Spleen (tissue), 11 donors: ENCODE results near the gene BIN1. TPM values are rescaled to one million over a fixed set of nuclear protein-coding genes. Genes with fewer than 3 reads are reported as not detected.

Experiments used
- DNase-seq: peaks from one replicate; pipeline ENCODE4 v3.0.0-alpha.2; 2020
- H3K27ac ChIP-seq, 8 donors: fragments of 200-600 bp; sonication (generic) in 7 of 8; 1 replicate in 4 of 8; 2 replicates in 4 of 8; pipeline versions ENCODE4 v1.5.0 to v1.8.0; 2016 to 2021; ENCODE audit warnings: inconsistent platforms in 4 of 8, mild to moderate bottlenecking in 4 of 8, moderate library complexity in 1 of 8
- H3K27me3 ChIP-seq, 7 donors: fragments of 200-600 bp; sonication (generic) in 6 of 7; replicated peaks in 1 of 7; 1 replicate in 4 of 7; 2 replicates in 3 of 7; pipeline versions ENCODE4 v1.5.0 to v1.8.0; 2016 to 2021; ENCODE audit warnings: inconsistent platforms in 3 of 7, mild to moderate bottlenecking in 1 of 7
- H3K36me3 ChIP-seq, 6 donors: fragments of 200-600 bp; sonication (generic) in 5 of 6; 1 replicate in 4 of 6; 2 replicates in 2 of 6; pipeline versions ENCODE4 v1.5.0 to v1.8.0; 2016 to 2021; ENCODE audit warnings: inconsistent platforms in 2 of 6
- H3K4me1 ChIP-seq, 6 donors: fragments of 200-600 bp; sonication (generic) in 5 of 6; 1 replicate in 3 of 6; 2 replicates in 3 of 6; pipeline versions ENCODE4 v1.5.0 to v1.8.0; 2016 to 2021; ENCODE audit warnings: inconsistent platforms in 3 of 6
- H3K4me3 ChIP-seq, 8 donors: fragments of 200-600 bp; sonication (generic) in 7 of 8; 1 replicate in 4 of 8; 2 replicates in 4 of 8; pipeline versions ENCODE4 v1.5.0 to v1.8.0; 2016 to 2021; ENCODE audit warnings: inconsistent platforms in 4 of 8, mild to moderate bottlenecking in 4 of 8, moderate library complexity in 2 of 8
- H3K9me3 ChIP-seq, 8 donors: fragments of 200-600 bp; sonication (generic) in 7 of 8; 1 replicate in 4 of 8; 2 replicates in 4 of 8; pipeline versions ENCODE4 v1.5.0 to v1.8.0; 2016 to 2021; ENCODE audit warnings: inconsistent platforms in 4 of 8
- POLR2A ChIP-seq, 3 donors: fragments of 450-650 bp; IDR thresholded peaks; one replicate each; pipeline ENCODE4 v1.5.1; 2017; ENCODE audit warnings: antibody characterized with exemption in 3 of 3, mild to moderate bottlenecking in 1 of 3
- POLR2AphosphoS5 ChIP-seq, 3 donors: sonication (generic); formaldehyde crosslinking; IDR thresholded peaks; one replicate each; pipeline ENCODE4 v1.5.1; 2017; ENCODE audit warnings: antibody characterized with exemption in 3 of 3
- WGBS, 5 donors: extraction: QIAGEN DNeasy Blood & Tissue Kit in 3 of 5; methylation state at CpG; one replicate each; pipeline versions ENCODE4 v1.1.5 to v1.1.7; 2013 to 2018; 5-methylcytosine and 5-hydroxymethylcytosine counted together
- intact Hi-C: fragments of 100-400 bp; cut with DNase I; formaldehyde crosslinking; loops from one replicate; pipeline ENCODE4 v1.15.0; 2023; ENCODE audit warnings: low total_unique reads
- polyA plus RNA-seq, 3 donors: library from polyadenylated mRNA; stranded (reverse); fragments of 200-250 nt; gene quantifications; one replicate each; pipeline ENCODE4 v1.2.1, GENCODE V29; 2013
- total RNA-seq, 7 donors: library from RNA; depleted of rRNA in 3 of 7; stranded (reverse); fragments of >200 nt in 3 of 7; fragmentation: NEBNext Ultra II Directional in 4 of 7; extraction: Animal tissue kit (Norgen Biotek cat#: 25700) in 4 of 7; gene quantifications; one replicate each; pipeline versions ENCODE4 v1.1.0 to v1.2.1, GENCODE V29; 2016 to 2021
- TF ChIP-seq, protein P1 (sequence below), 11 experiments: fragments of 200-600 bp in 7 of 11; fragments of 450-650 bp in 4 of 11; sonication (generic) in 4 of 11; IDR thresholded peaks in 8 of 11; conservative IDR thresholded peaks in 3 of 11; 1 replicate in 7 of 11; 2 replicates in 4 of 11; pipeline versions ENCODE4 v1.4.0 to v1.8.0; 2016 to 2021; ENCODE audit warnings: antibody characterized with exemption in 11 of 11, inconsistent platforms in 4 of 11, mild to moderate bottlenecking in 1 of 11
- donor health status: healthy with polysubstance abuse.
- donor health status: DM: no; HTN: no; CAD: no; lungs with moderate emphysema.
- donor health status: DM: no; HTN: no; CAD: no.
- donor health status: Bipolar disorder and iron deficiency.
- donor health status: healthy.
- donor health status: DM: no; HTN: no; CAD: no.
- donor health status: DM: yes; HTN: yes; CAD: no.

BIN1 gene
- total and polyA plus RNA-seq, 10 donors = 57.2 to 123 (median 70.4) TPM

DNA sequence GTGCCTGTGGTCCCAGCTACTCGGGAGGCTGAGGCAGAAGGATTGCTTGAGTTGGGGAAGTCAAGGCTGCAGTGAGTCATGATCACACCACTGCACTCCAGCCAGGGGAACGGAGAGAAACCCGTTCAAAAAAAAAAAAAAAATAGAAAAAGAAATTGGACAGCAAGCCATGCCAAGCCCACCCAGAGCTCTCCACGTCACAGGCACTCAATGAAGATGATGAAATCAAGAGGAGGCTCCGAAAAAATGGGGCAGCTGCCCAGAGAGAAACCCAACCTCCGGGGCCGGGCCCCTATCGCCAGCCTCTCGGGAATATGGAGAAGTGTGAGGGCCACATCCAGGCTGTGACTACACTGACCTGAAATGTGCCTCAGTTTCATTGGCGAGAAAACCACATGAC lies 40.0 kb downstream of the BIN1 start:
- intact Hi-C loops = no loop called here
- no peaks in the 10 kb centered on the region for H3K27me3 ChIP-seq
- H3K4me1 ChIP-seq = peaks cover 23 to 100% (median 64%) of the 10 kb centered on the region in 6 donors
- H3K9me3 ChIP-seq = no peaks in the 10 kb centered on the region
- DNase-seq = no peak
- WGBS, 5 donors = 71 to 87% (median 75%) methylated on average over 9 to 10 of the region's 10 CpGs
- no peak overlapping the region for H3K4me3 ChIP-seq
- no peak for TF ChIP-seq POLR2A (IDR thresholded peaks at IDR 0.05)
- peak overlapping the region in 1 of 8 donors; percentile 31 for H3K27ac ChIP-seq
- peaks cover 0 to 94% (median 34%) of the 10 kb centered on the region in 6 donors for H3K36me3 ChIP-seq

DNA sequence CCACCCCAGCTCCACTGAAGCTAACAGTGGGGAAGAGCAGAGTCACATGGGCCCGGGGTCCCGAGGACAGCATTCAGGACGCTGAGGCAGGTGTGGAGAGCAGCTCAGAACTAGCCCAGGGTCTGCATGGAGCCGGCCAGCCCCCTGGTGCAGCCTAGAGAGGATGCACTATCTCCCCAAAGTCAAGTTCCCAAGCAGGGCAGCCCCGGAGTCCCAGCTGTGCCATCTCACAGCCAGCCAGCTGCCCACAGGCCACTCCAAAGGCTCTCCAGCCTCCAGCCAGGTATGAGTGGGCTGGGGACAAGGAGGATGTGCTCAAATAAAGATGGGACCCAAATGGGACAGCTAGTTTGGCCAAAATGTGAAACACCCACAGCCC lies 41.0 kb downstream of the BIN1 start:
- peak overlapping the region in 1 of 8 donors; percentile 84 for H3K27ac ChIP-seq
- TF ChIP-seq POLR2A (IDR thresholded peaks at IDR 0.05) (no peak), POLR2AphosphoS5 (IDR thresholded peaks at IDR 0.05) (no peak)
- TF ChIP-seq, protein P1, sequence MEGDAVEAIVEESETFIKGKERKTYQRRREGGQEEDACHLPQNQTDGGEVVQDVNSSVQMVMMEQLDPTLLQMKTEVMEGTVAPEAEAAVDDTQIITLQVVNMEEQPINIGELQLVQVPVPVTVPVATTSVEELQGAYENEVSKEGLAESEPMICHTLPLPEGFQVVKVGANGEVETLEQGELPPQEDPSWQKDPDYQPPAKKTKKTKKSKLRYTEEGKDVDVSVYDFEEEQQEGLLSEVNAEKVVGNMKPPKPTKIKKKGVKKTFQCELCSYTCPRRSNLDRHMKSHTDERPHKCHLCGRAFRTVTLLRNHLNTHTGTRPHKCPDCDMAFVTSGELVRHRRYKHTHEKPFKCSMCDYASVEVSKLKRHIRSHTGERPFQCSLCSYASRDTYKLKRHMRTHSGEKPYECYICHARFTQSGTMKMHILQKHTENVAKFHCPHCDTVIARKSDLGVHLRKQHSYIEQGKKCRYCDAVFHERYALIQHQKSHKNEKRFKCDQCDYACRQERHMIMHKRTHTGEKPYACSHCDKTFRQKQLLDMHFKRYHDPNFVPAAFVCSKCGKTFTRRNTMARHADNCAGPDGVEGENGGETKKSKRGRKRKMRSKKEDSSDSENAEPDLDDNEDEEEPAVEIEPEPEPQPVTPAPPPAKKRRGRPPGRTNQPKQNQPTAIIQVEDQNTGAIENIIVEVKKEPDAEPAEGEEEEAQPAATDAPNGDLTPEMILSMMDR (IDR thresholded peaks at IDR 0.05 in 8 of 11, conservative IDR thresholded peaks at IDR 0.05 in 3 of 11) = no peak
- H3K4me3 ChIP-seq = no peak overlapping the region
- 84 to 94% (median 91%) methylated on average over 5 of the region's 5 CpGs for WGBS, 5 donors
- H3K27me3 ChIP-seq = no peaks in the 10 kb centered on the region
- intact Hi-C loops = no loop called here
- H3K4me1 ChIP-seq = peaks cover 13 to 100% (median 62%) of the 10 kb centered on the region in 6 donors
- DNase-seq = no peak
- peaks cover 0 to 93% (median 37%) of the 10 kb centered on the region in 6 donors for H3K36me3 ChIP-seq
- H3K9me3 ChIP-seq = no peaks in the 10 kb centered on the region

DNA sequence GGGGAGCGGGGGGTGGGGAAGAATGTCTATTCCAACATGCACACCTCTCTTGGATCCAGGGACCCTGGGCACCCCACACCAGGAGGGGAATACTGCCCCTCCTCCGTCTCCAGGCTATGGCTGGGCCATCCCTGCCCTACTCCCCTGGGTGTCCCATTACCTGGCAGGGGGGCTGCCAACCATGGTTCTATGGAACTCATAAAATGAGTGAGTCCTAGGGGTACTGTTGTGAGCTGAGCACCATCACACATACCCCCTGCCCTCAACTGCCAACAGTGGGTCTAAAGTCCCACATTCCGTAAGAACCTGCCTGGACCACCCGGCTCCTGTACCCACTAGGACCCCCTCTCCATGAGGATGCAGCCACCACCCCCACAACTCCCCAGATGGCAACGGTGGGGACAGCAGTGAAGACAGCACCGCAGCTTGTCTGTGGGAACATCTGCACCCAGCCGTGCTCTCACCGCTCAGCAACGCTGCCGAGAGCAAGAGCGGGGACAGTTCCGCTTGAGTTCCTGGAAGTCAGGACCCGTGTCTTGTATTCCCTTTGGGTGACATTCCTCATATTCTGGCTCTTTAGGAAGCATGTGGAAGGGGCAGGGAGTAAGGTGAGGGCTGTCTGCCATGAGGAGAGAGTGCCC lies 41.5 kb downstream of the BIN1 start:
- Histone ChIP-seq H3K36me3 (peaks cover 0 to 93% (median 37%) of the 10 kb centered on the region in 6 donors), H3K27me3 (no peaks in the 10 kb centered on the region), H3K4me3 (no peak overlapping the region), H3K9me3 (no peaks in the 10 kb centered on the region), H3K27ac (peak overlapping the region in 6 of 8 donors; percentile 70 to 88 (median 78)), H3K4me1 (peaks cover 12 to 100% (median 59%) of the 10 kb centered on the region in 6 donors)
- TF ChIP-seq, protein P1 (IDR thresholded peaks at IDR 0.05 in 8 of 11, conservative IDR thresholded peaks at IDR 0.05 in 3 of 11) = no peak
- TF ChIP-seq POLR2AphosphoS5 (IDR thresholded peaks at IDR 0.05) = no peak
- TF ChIP-seq POLR2A (IDR thresholded peaks at IDR 0.05) = no peak
- DNase-seq = no peak
- intact Hi-C loops = no loop called here
- WGBS, 5 donors = 87 to 92% (median 89%) methylated on average over 11 to 13 of the region's 13 CpGs

DNA sequence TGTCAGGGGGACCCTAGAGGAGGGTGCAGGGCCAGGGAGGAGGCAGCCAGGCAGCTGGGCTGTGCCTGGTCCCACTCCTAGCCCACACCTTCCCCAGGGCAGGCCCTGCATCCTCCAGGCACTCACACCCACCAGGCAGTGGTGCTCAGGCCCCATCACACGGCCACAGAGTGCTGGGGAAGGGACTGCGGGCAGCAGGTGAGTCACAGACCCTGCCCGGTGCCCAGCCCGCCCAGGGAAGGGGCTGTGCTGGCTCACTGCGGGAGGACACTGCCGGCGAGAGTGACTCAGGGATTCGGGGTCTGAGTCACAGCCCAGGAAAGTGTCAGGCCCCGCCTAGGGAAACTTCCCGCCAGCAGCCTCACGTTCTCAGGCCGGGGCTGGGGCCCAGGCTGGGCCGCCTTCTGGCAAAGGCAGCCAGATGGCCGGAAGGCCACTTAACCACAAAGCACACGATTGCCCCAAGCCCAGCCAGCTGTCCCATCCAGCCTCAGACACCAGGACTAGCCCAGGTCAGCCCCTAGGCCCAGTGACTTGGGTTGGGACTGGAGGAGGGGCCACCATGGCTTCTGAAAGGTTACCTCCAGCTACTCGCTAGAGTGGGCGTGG lies 42.2 kb downstream of the BIN1 start:
- peaks cover 12 to 99% (median 53%) of the 10 kb centered on the region in 6 donors for H3K4me1 ChIP-seq
- DNase-seq = peak; percentile 91
- no peaks in the 10 kb centered on the region for H3K27me3 ChIP-seq
- peak overlapping the region in 1 of 8 donors; percentile 21 for H3K4me3 ChIP-seq
- TF ChIP-seq POLR2AphosphoS5 (IDR thresholded peaks at IDR 0.05) (peak; percentile 84 to 94 (median 87)), POLR2A (IDR thresholded peaks at IDR 0.05) (no peak)
- TF ChIP-seq, protein P1 (IDR thresholded peaks at IDR 0.05 in 8 of 11, conservative IDR thresholded peaks at IDR 0.05 in 3 of 11) = peak in 2 of 11 experiments; percentile 17 to 34
- intact Hi-C loops = no loop called here
- no peaks in the 10 kb centered on the region for H3K9me3 ChIP-seq
- 11 to 21% (median 13%) methylated on average over 9 to 17 of the region's 17 CpGs; no CpG with 5 or more reads in 1 of the 5 donors for WGBS, 5 donors
- peak overlapping the region in 7 of 8 donors; percentile 58 to 88 (median 78) for H3K27ac ChIP-seq
- peaks cover 0 to 93% (median 37%) of the 10 kb centered on the region in 6 donors for H3K36me3 ChIP-seq
